IMR-90 (cell line): ENCODE measurements around the gene SWI5. TPM values are rescaled to one million over a fixed set of nuclear protein-coding genes. Genes with fewer than 3 reads are reported as not detected.

Experiments used
- ATAC-seq: fragments of 200-7000 bp; cut with Tn5 transposase; 2 replicates; pipeline ENCODE4 v1.9.1; 2020; ENCODE audit warnings: low read depth, mild to moderate bottlenecking, moderate library complexity
- BruUV-seq: library from RNA; stranded (reverse); fragments of 400-500 nt; replicated peaks from 2 replicates; lab custom pipeline; 2021; lab: Mats Ljungman, UMichigan
- CTCF ChIA-PET: fragments of 300-600 bp; formaldehyde crosslinking; extraction: SDS; loops from one replicate; lab custom pipeline; 2021; ENCODE audit warnings: antibody characterized with exemption; lab: Yijun Ruan, JAX
- POLR2A ChIA-PET: fragments of 300-600 bp; sonication (Branson Sonifier 250); formaldehyde crosslinking; loops from one replicate; lab custom pipeline; 2022; ENCODE audit warnings: antibody characterized with exemption; ENCODE audit not compliant: unreplicated experiment; lab: Charles Lee
- DNase-seq: peaks from one replicate; pipeline ENCODE4 v3.0.0; 2013
- H2AFZ ChIP-seq: replicated peaks from 2 replicates; pipeline ENCODE3; 2013; ENCODE audit warnings: low read length, mild to moderate bottlenecking; ENCODE audit not compliant: poor library complexity
- H2AK5ac ChIP-seq: 2 replicates; pipeline ENCODE4 v1.6.1; 2013; ENCODE audit warnings: low read depth, low read length, inconsistent platforms
- H2AK9ac ChIP-seq: replicated peaks from 2 replicates; pipeline ENCODE3; 2013; ENCODE audit warnings: mild to moderate bottlenecking, low read depth, low read length, moderate library complexity; ENCODE audit not compliant: poor library complexity
- H2BK120ac ChIP-seq: 2 replicates; pipeline ENCODE4 v1.6.1; 2013; ENCODE audit warnings: low read depth, low read length, inconsistent platforms
- H2BK15ac ChIP-seq: 3 replicates; pipeline ENCODE4 v1.6.1; 2013; ENCODE audit warnings: low read depth, low read length, inconsistent platforms
- H2BK20ac ChIP-seq: 2 replicates; pipeline ENCODE4 v1.6.1; 2013; ENCODE audit warnings: low read depth, mild to moderate bottlenecking, inconsistent platforms, low read length, moderate library complexity
- H2BK5ac ChIP-seq: 2 replicates; pipeline ENCODE4 v1.6.1; 2013; ENCODE audit warnings: mild to moderate bottlenecking, low read depth, low read length, inconsistent platforms; ENCODE audit not compliant: poor library complexity, severe bottlenecking
- H3K14ac ChIP-seq: replicated peaks from 2 replicates; pipeline ENCODE4 v1.6.1; 2013; ENCODE audit warnings: low read depth, low read length, inconsistent platforms
- H3K18ac ChIP-seq: 2 replicates; pipeline ENCODE4 v1.6.1; 2013; ENCODE audit warnings: low read depth, low read length, control low read depth
- H3K23ac ChIP-seq: 2 replicates; pipeline ENCODE4 v1.6.1; 2013; ENCODE audit warnings: low read depth, low read length, inconsistent platforms
- H3K27ac ChIP-seq: 2 replicates; pipeline ENCODE4 v1.5.1; 2013; ENCODE audit warnings: mild to moderate bottlenecking, control low read depth, low read length; ENCODE audit not compliant: insufficient read depth
- H3K27me3 ChIP-seq: 2 replicates; pipeline ENCODE4 v1.6.1; 2013; ENCODE audit warnings: low read length; ENCODE audit not compliant: control insufficient read depth, insufficient read depth
- H3K36me3 ChIP-seq: 2 replicates; pipeline ENCODE4 v1.6.1; 2013; ENCODE audit warnings: low read length, mixed read lengths; ENCODE audit not compliant: control insufficient read depth, insufficient read depth
- H3K4ac ChIP-seq: 2 replicates; pipeline ENCODE4 v1.6.1; 2013; ENCODE audit warnings: low read depth, low read length, inconsistent platforms
- H3K4me1 ChIP-seq: 2 replicates; pipeline ENCODE4 v1.6.1; 2013; ENCODE audit warnings: low read length, mixed read lengths; ENCODE audit not compliant: control insufficient read depth, insufficient read depth
- H3K4me2 ChIP-seq: 2 replicates; pipeline ENCODE4 v1.6.1; 2013; ENCODE audit warnings: low read depth, mild to moderate bottlenecking, control low read depth, low read length, moderate library complexity
- H3K4me3 ChIP-seq: 2 replicates; pipeline ENCODE4 v1.5.1; 2013; ENCODE audit warnings: low read depth, mild to moderate bottlenecking, control low read depth, low read length, moderate library complexity; ENCODE audit not compliant: insufficient read depth
- H3K56ac ChIP-seq: 2 replicates; pipeline ENCODE4 v1.6.1; 2013; ENCODE audit warnings: low read length, inconsistent platforms; ENCODE audit not compliant: insufficient read depth; ENCODE audit errors: extremely low read depth
- H3K79me1 ChIP-seq, 2 experiments: 2 replicates each; pipeline ENCODE4 v1.6.1; 2013; ENCODE audit warnings: low read length in 2 of 2, inconsistent platforms in 1 of 2, low read depth in 1 of 2
- H3K9ac ChIP-seq: 2 replicates; pipeline ENCODE4 v1.6.1; 2013; ENCODE audit warnings: low read depth, low read length, control low read depth
- H3K9me1 ChIP-seq: 2 replicates; pipeline ENCODE4 v1.6.1; 2013; ENCODE audit warnings: low read length, inconsistent platforms; ENCODE audit not compliant: insufficient read depth
- H3K9me3 ChIP-seq: 2 replicates; pipeline ENCODE4 v1.6.1; 2013; ENCODE audit warnings: low read length; ENCODE audit not compliant: control insufficient read depth, insufficient read depth
- H4K20me1 ChIP-seq: 2 replicates; pipeline ENCODE4 v1.6.1; 2013; ENCODE audit warnings: low read length, inconsistent platforms; ENCODE audit not compliant: insufficient read depth
- H4K5ac ChIP-seq: 2 replicates; pipeline ENCODE4 v1.6.1; 2013; ENCODE audit warnings: mild to moderate bottlenecking, low read depth, low read length, control low read depth
- H4K8ac ChIP-seq, 2 experiments: 2 replicates each; pipeline ENCODE4 v1.6.1; 2013; ENCODE audit warnings: low read depth in 2 of 2, low read length in 2 of 2, control low read depth in 1 of 2, inconsistent platforms in 1 of 2
- H4K91ac ChIP-seq: 2 replicates; pipeline ENCODE4 v1.6.1; 2013; ENCODE audit warnings: low read depth, low read length, inconsistent platforms; ENCODE audit not compliant: insufficient read depth
- BHLHE40 ChIP-seq: fragments of 150-350 bp; IDR thresholded peaks from 2 replicates; pipeline ENCODE4 v1.6.1; 2016; ENCODE audit warnings: mild to moderate bottlenecking, low read depth, low read length
- CEBPB ChIP-seq: IDR thresholded peaks from 2 replicates; pipeline ENCODE4 v1.6.1; 2012; ENCODE audit warnings: low read depth, low read length, improper control_type of control experiment
- CHD1 ChIP-seq: IDR thresholded peaks from 2 replicates; pipeline ENCODE4 v1.6.1; 2012; ENCODE audit warnings: low read depth, low read length, improper control_type of control experiment
- FOS ChIP-seq: fragments of 150-350 bp; IDR thresholded peaks from 2 replicates; pipeline ENCODE4 v1.6.1; 2016; ENCODE audit warnings: low read depth, low read length
- MAFK ChIP-seq: IDR thresholded peaks from 2 replicates; pipeline ENCODE4 v1.6.1; 2012; ENCODE audit warnings: low read depth, low read length, improper control_type of control experiment
- MAZ ChIP-seq: IDR thresholded peaks from 2 replicates; pipeline ENCODE4 v1.6.1; 2012; ENCODE audit warnings: low read depth, mild to moderate bottlenecking, low read length, improper control_type of control experiment, moderate library complexity, borderline replicate concordance
- MXI1 ChIP-seq: IDR thresholded peaks from 2 replicates; pipeline ENCODE4 v1.6.1; 2012; ENCODE audit warnings: low read depth, mild to moderate bottlenecking, low read length, moderate library complexity, borderline replicate concordance
- NFE2L2 ChIP-seq: fragments of 150-350 bp; IDR thresholded peaks from 2 replicates; pipeline ENCODE4 v1.6.1; 2016; ENCODE audit warnings: low read depth, mild to moderate bottlenecking, low read length
- POLR2A ChIP-seq: IDR thresholded peaks from 2 replicates; pipeline ENCODE4 v1.6.1; 2012; ENCODE audit warnings: mild to moderate bottlenecking, low read depth, low read length
- RAD21 ChIP-seq: IDR thresholded peaks from 2 replicates; pipeline ENCODE4 v1.6.1; 2012; ENCODE audit warnings: low read length, improper control_type of control experiment
- RCOR1 ChIP-seq: IDR thresholded peaks from 2 replicates; pipeline ENCODE4 v1.6.1; 2012; ENCODE audit warnings: mild to moderate bottlenecking, low read length, improper control_type of control experiment; ENCODE audit not compliant: insufficient replicate concordance
- RFX5 ChIP-seq: IDR thresholded peaks from 2 replicates; pipeline ENCODE4 v1.8.0; 2012; ENCODE audit warnings: low read depth, mild to moderate bottlenecking, low read length, moderate library complexity
- SMC3 ChIP-seq: fragments of 150-350 bp; IDR thresholded peaks from 2 replicates; pipeline ENCODE4 v1.6.1; 2016; ENCODE audit warnings: low read depth, mild to moderate bottlenecking, antibody characterized with exemption, low read length, moderate library complexity
- WGBS, 2 experiments: methylation state at CpG; one replicate each; pipeline versions ENCODE4 v1.1.5 to v1.1.7; 2013; ENCODE audit warnings: missing lambda C conversion rate in 2 of 2; ENCODE audit not compliant: insufficient read length in 1 of 2; ENCODE audit errors: extremely low coverage in 2 of 2; 5-methylcytosine and 5-hydroxymethylcytosine counted together
- dilution Hi-C: fragments of 300-500 bp; cut with HindIII; formaldehyde crosslinking; loops from one replicate; pipeline ENCODE4 v1.14.3; 2018; ENCODE audit warnings: low sequenced_read_pairs; ENCODE audit not compliant: unreplicated experiment
- in situ Hi-C: fragments of 300-500 bp; cut with MboI; formaldehyde crosslinking; loops from 3 replicates; pipeline ENCODE4 v1.14.3; 2019; ENCODE audit warnings: low sequenced_read_pairs, inconsistent platforms, mixed read lengths
- intact Hi-C: fragments of 100-400 bp; cut with micrococcal nuclease; formaldehyde crosslinking; loops from 2 replicates; pipeline ENCODE4 v1.10.0; 2022
- polyA plus RNA-seq, 3 experiments: library from polyadenylated mRNA; depleted of rRNA; stranded (reverse); fragments of >200 nt; gene quantifications; 2 replicates each; pipeline ENCODE4 v1.2.3, GENCODE V29; 2012; ENCODE audit warnings: low replicate concordance in 1 of 3
- total RNA-seq: library from RNA; depleted of rRNA; stranded (reverse); fragments of >200 nt; gene quantifications from 2 replicates; pipeline ENCODE4 v1.2.3, GENCODE V29; 2012
- TF ChIP-seq, protein P1 (sequence below): conservative IDR thresholded peaks from 2 replicates; pipeline ENCODE4 v1.5.1; 2012; ENCODE audit warnings: mild to moderate bottlenecking, low read depth, low read length, improper control_type of control experiment
- TF ChIP-seq, protein P2 (sequence below): fragments of 150-350 bp; IDR thresholded peaks from 2 replicates; pipeline ENCODE4 v1.6.1; 2017; ENCODE audit warnings: mild to moderate bottlenecking, antibody characterized with exemption, low read length, low read depth
- TF ChIP-seq, protein P3 (sequence below): fragments of 150-350 bp; IDR thresholded peaks from 2 replicates; pipeline ENCODE4 v1.6.1; 2016; ENCODE audit warnings: low read depth, mild to moderate bottlenecking, low read length, moderate library complexity, borderline replicate concordance

SWI5 gene
- total and polyA plus RNA-seq, 2 of the 4 experiments (the other 2 are of a cell fraction) = 38.9 to 93.5 TPM

DNA sequence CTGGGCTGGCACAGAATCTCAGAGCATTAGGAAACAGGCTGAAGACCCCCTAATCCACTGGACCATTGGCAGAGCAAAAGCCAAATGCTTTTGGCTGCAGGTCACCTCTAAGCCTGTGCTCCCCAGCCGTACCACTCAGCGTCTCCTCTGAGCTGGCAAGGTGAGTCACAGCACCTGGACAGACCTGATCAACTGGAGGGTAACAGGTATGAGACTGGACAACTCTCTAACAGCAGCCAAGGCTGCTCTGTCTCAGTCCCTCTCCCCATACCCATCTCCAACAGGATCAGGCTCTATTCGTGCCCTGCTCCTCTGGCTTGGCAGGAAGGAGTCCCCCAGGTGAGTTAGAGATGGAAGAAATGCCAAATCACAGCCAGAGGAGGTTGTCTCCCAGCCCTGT lies 5.0 kb upstream of the SWI5 start:
- Histone ChIP-seq H3K23ac (no peak overlapping the region), H3K56ac (no peak overlapping the region), H3K36me3 (peaks cover 57% of the 10 kb centered on the region), H2BK15ac (no peak overlapping the region), H3K18ac (no peak overlapping the region), H4K91ac (no peak overlapping the region), H3K27ac (no peak overlapping the region), H3K9me3 (no peaks in the 10 kb centered on the region), H3K4ac (no peak overlapping the region), H2AK9ac (peak overlapping the region; percentile 20), H3K4me1 (peaks cover 3% of the 10 kb centered on the region), H3K4me3 (no peak overlapping the region), H2AK5ac (no peak overlapping the region), H3K4me2 (no peak overlapping the region), H3K9ac (no peak overlapping the region), H3K14ac (no peak overlapping the region), H4K5ac (no peak overlapping the region), H4K8ac (no peak overlapping the region), H2BK5ac (no peak overlapping the region), H4K20me1 (peaks cover 44% of the 10 kb centered on the region), H3K27me3 (no peaks in the 10 kb centered on the region), H2AFZ (peak overlapping the region; percentile 33), H3K79me1 (peaks cover 24 to 83% of the 10 kb centered on the region in 2 experiments), H2BK120ac (no peak overlapping the region), H3K9me1 (peaks cover 19% of the 10 kb centered on the region), H2BK20ac (no peak overlapping the region)
- TF ChIP-seq MAZ (no peak), SMC3 (no peak), RCOR1 (no peak), RAD21 (no peak), CHD1 (no peak), POLR2A (no peak), NFE2L2 (no peak), MXI1 (no peak), CEBPB (no peak), FOS (no peak), BHLHE40 (no peak), MAFK (no peak), RFX5 (no peak)
- TF ChIP-seq, protein P1, sequence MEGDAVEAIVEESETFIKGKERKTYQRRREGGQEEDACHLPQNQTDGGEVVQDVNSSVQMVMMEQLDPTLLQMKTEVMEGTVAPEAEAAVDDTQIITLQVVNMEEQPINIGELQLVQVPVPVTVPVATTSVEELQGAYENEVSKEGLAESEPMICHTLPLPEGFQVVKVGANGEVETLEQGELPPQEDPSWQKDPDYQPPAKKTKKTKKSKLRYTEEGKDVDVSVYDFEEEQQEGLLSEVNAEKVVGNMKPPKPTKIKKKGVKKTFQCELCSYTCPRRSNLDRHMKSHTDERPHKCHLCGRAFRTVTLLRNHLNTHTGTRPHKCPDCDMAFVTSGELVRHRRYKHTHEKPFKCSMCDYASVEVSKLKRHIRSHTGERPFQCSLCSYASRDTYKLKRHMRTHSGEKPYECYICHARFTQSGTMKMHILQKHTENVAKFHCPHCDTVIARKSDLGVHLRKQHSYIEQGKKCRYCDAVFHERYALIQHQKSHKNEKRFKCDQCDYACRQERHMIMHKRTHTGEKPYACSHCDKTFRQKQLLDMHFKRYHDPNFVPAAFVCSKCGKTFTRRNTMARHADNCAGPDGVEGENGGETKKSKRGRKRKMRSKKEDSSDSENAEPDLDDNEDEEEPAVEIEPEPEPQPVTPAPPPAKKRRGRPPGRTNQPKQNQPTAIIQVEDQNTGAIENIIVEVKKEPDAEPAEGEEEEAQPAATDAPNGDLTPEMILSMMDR = no peak
- TF ChIP-seq, protein P2, sequence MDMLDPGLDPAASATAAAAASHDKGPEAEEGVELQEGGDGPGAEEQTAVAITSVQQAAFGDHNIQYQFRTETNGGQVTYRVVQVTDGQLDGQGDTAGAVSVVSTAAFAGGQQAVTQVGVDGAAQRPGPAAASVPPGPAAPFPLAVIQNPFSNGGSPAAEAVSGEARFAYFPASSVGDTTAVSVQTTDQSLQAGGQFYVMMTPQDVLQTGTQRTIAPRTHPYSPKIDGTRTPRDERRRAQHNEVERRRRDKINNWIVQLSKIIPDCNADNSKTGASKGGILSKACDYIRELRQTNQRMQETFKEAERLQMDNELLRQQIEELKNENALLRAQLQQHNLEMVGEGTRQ = no peak
- TF ChIP-seq, protein P3, sequence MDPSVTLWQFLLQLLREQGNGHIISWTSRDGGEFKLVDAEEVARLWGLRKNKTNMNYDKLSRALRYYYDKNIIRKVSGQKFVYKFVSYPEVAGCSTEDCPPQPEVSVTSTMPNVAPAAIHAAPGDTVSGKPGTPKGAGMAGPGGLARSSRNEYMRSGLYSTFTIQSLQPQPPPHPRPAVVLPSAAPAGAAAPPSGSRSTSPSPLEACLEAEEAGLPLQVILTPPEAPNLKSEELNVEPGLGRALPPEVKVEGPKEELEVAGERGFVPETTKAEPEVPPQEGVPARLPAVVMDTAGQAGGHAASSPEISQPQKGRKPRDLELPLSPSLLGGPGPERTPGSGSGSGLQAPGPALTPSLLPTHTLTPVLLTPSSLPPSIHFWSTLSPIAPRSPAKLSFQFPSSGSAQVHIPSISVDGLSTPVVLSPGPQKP = no peak
- BruUV-seq = no TSS peak
- intact Hi-C loops (no loop called here), in situ Hi-C loops (no loop called here), dilution Hi-C loops (no loop called here)
- POLR2A ChIA-PET = interaction anchor here (0.6 kb wide), 1 partner anchor 35 kb away, joined by 13 read pairs; no protein-coding TSS in a partner anchor
- no peak for DNase-seq
- ATAC-seq = no peak
- CTCF ChIA-PET = no interaction called here
- no CpG with 5 or more reads among the region's 3 CpGs for WGBS, 2 experiments
